IMR-90 (cell line): ENCODE results near the gene MLH1. TPM values are rescaled to one million over a fixed set of nuclear protein-coding genes. Genes with fewer than 3 reads are reported as not detected.
A peak's percentile ranks its signal among the peaks of the same experiment; 100 is the strongest.
"Not testable (repeated sequence)": the region's sequence is repeated elsewhere in the genome, so short reads cannot be mapped to it uniquely, and the experiment has no call there.

Source experiments
- ATAC-seq: fragments of 200-7000 bp; cut with Tn5 transposase; 2 replicates; pipeline ENCODE4 v1.9.1; 2020; ENCODE audit warnings: low read depth, mild to moderate bottlenecking, moderate library complexity
- BruUV-seq: library from RNA; stranded (reverse); fragments of 400-500 nt; replicated peaks from 2 replicates; lab custom pipeline; 2021; lab: Mats Ljungman, UMichigan
- CTCF ChIA-PET: fragments of 300-600 bp; formaldehyde crosslinking; extraction: SDS; loops from one replicate; lab custom pipeline; 2021; ENCODE audit warnings: antibody characterized with exemption; lab: Yijun Ruan, JAX
- POLR2A ChIA-PET: fragments of 300-600 bp; sonication (Branson Sonifier 250); formaldehyde crosslinking; loops from one replicate; lab custom pipeline; 2022; ENCODE audit warnings: antibody characterized with exemption; ENCODE audit not compliant: unreplicated experiment; lab: Charles Lee
- DNase-seq: peaks from one replicate; pipeline ENCODE4 v3.0.0; 2013
- H2AFZ ChIP-seq: replicated peaks from 2 replicates; pipeline ENCODE3; 2013; ENCODE audit warnings: low read length, mild to moderate bottlenecking; ENCODE audit not compliant: poor library complexity
- H2AK5ac ChIP-seq: 2 replicates; pipeline ENCODE4 v1.6.1; 2013; ENCODE audit warnings: low read depth, low read length, inconsistent platforms
- H2AK9ac ChIP-seq: replicated peaks from 2 replicates; pipeline ENCODE3; 2013; ENCODE audit warnings: mild to moderate bottlenecking, low read depth, low read length, moderate library complexity; ENCODE audit not compliant: poor library complexity
- H2BK120ac ChIP-seq: 2 replicates; pipeline ENCODE4 v1.6.1; 2013; ENCODE audit warnings: low read depth, low read length, inconsistent platforms
- H2BK15ac ChIP-seq: 3 replicates; pipeline ENCODE4 v1.6.1; 2013; ENCODE audit warnings: low read depth, low read length, inconsistent platforms
- H2BK20ac ChIP-seq: 2 replicates; pipeline ENCODE4 v1.6.1; 2013; ENCODE audit warnings: low read depth, mild to moderate bottlenecking, inconsistent platforms, low read length, moderate library complexity
- H2BK5ac ChIP-seq: 2 replicates; pipeline ENCODE4 v1.6.1; 2013; ENCODE audit warnings: mild to moderate bottlenecking, low read depth, low read length, inconsistent platforms; ENCODE audit not compliant: poor library complexity, severe bottlenecking
- H3K14ac ChIP-seq: replicated peaks from 2 replicates; pipeline ENCODE4 v1.6.1; 2013; ENCODE audit warnings: low read depth, low read length, inconsistent platforms
- H3K18ac ChIP-seq: 2 replicates; pipeline ENCODE4 v1.6.1; 2013; ENCODE audit warnings: low read depth, low read length, control low read depth
- H3K23ac ChIP-seq: 2 replicates; pipeline ENCODE4 v1.6.1; 2013; ENCODE audit warnings: low read depth, low read length, inconsistent platforms
- H3K27ac ChIP-seq: 2 replicates; pipeline ENCODE4 v1.5.1; 2013; ENCODE audit warnings: mild to moderate bottlenecking, control low read depth, low read length; ENCODE audit not compliant: insufficient read depth
- H3K27me3 ChIP-seq: 2 replicates; pipeline ENCODE4 v1.6.1; 2013; ENCODE audit warnings: low read length; ENCODE audit not compliant: control insufficient read depth, insufficient read depth
- H3K36me3 ChIP-seq: 2 replicates; pipeline ENCODE4 v1.6.1; 2013; ENCODE audit warnings: low read length, mixed read lengths; ENCODE audit not compliant: control insufficient read depth, insufficient read depth
- H3K4ac ChIP-seq: 2 replicates; pipeline ENCODE4 v1.6.1; 2013; ENCODE audit warnings: low read depth, low read length, inconsistent platforms
- H3K4me1 ChIP-seq: 2 replicates; pipeline ENCODE4 v1.6.1; 2013; ENCODE audit warnings: low read length, mixed read lengths; ENCODE audit not compliant: control insufficient read depth, insufficient read depth
- H3K4me2 ChIP-seq: 2 replicates; pipeline ENCODE4 v1.6.1; 2013; ENCODE audit warnings: low read depth, mild to moderate bottlenecking, control low read depth, low read length, moderate library complexity
- H3K4me3 ChIP-seq: 2 replicates; pipeline ENCODE4 v1.5.1; 2013; ENCODE audit warnings: low read depth, mild to moderate bottlenecking, control low read depth, low read length, moderate library complexity; ENCODE audit not compliant: insufficient read depth
- H3K56ac ChIP-seq: 2 replicates; pipeline ENCODE4 v1.6.1; 2013; ENCODE audit warnings: low read length, inconsistent platforms; ENCODE audit not compliant: insufficient read depth; ENCODE audit errors: extremely low read depth
- H3K79me1 ChIP-seq, 2 experiments: 2 replicates each; pipeline ENCODE4 v1.6.1; 2013; ENCODE audit warnings: low read length in 2 of 2, inconsistent platforms in 1 of 2, low read depth in 1 of 2
- H3K9ac ChIP-seq: 2 replicates; pipeline ENCODE4 v1.6.1; 2013; ENCODE audit warnings: low read depth, low read length, control low read depth
- H3K9me1 ChIP-seq: 2 replicates; pipeline ENCODE4 v1.6.1; 2013; ENCODE audit warnings: low read length, inconsistent platforms; ENCODE audit not compliant: insufficient read depth
- H3K9me3 ChIP-seq: 2 replicates; pipeline ENCODE4 v1.6.1; 2013; ENCODE audit warnings: low read length; ENCODE audit not compliant: control insufficient read depth, insufficient read depth
- H4K20me1 ChIP-seq: 2 replicates; pipeline ENCODE4 v1.6.1; 2013; ENCODE audit warnings: low read length, inconsistent platforms; ENCODE audit not compliant: insufficient read depth
- H4K5ac ChIP-seq: 2 replicates; pipeline ENCODE4 v1.6.1; 2013; ENCODE audit warnings: mild to moderate bottlenecking, low read depth, low read length, control low read depth
- H4K8ac ChIP-seq, 2 experiments: 2 replicates each; pipeline ENCODE4 v1.6.1; 2013; ENCODE audit warnings: low read depth in 2 of 2, low read length in 2 of 2, control low read depth in 1 of 2, inconsistent platforms in 1 of 2
- H4K91ac ChIP-seq: 2 replicates; pipeline ENCODE4 v1.6.1; 2013; ENCODE audit warnings: low read depth, low read length, inconsistent platforms; ENCODE audit not compliant: insufficient read depth
- MAFK ChIP-seq: IDR thresholded peaks from 2 replicates; pipeline ENCODE4 v1.6.1; 2012; ENCODE audit warnings: low read depth, low read length, improper control_type of control experiment
- MAZ ChIP-seq: IDR thresholded peaks from 2 replicates; pipeline ENCODE4 v1.6.1; 2012; ENCODE audit warnings: low read depth, mild to moderate bottlenecking, low read length, improper control_type of control experiment, moderate library complexity, borderline replicate concordance
- RCOR1 ChIP-seq: IDR thresholded peaks from 2 replicates; pipeline ENCODE4 v1.6.1; 2012; ENCODE audit warnings: mild to moderate bottlenecking, low read length, improper control_type of control experiment; ENCODE audit not compliant: insufficient replicate concordance
- SMC3 ChIP-seq: fragments of 150-350 bp; IDR thresholded peaks from 2 replicates; pipeline ENCODE4 v1.6.1; 2016; ENCODE audit warnings: low read depth, mild to moderate bottlenecking, antibody characterized with exemption, low read length, moderate library complexity
- WGBS, 2 experiments: methylation state at CpG; one replicate each; pipeline versions ENCODE4 v1.1.5 to v1.1.7; 2013; ENCODE audit warnings: missing lambda C conversion rate in 2 of 2; ENCODE audit not compliant: insufficient read length in 1 of 2; ENCODE audit errors: extremely low coverage in 2 of 2; 5-methylcytosine and 5-hydroxymethylcytosine counted together
- dilution Hi-C: fragments of 300-500 bp; cut with HindIII; formaldehyde crosslinking; loops from one replicate; pipeline ENCODE4 v1.14.3; 2018; ENCODE audit warnings: low sequenced_read_pairs; ENCODE audit not compliant: unreplicated experiment
- in situ Hi-C: fragments of 300-500 bp; cut with MboI; formaldehyde crosslinking; loops from 3 replicates; pipeline ENCODE4 v1.14.3; 2019; ENCODE audit warnings: low sequenced_read_pairs, inconsistent platforms, mixed read lengths
- intact Hi-C: fragments of 100-400 bp; cut with micrococcal nuclease; formaldehyde crosslinking; loops from 2 replicates; pipeline ENCODE4 v1.10.0; 2022
- polyA plus RNA-seq, 3 experiments: library from polyadenylated mRNA; depleted of rRNA; stranded (reverse); fragments of >200 nt; gene quantifications; 2 replicates each; pipeline ENCODE4 v1.2.3, GENCODE V29; 2012; ENCODE audit warnings: low replicate concordance in 1 of 3
- total RNA-seq: library from RNA; depleted of rRNA; stranded (reverse); fragments of >200 nt; gene quantifications from 2 replicates; pipeline ENCODE4 v1.2.3, GENCODE V29; 2012
- TF ChIP-seq, protein P1 (sequence below): fragments of 150-350 bp; IDR thresholded peaks from 2 replicates; pipeline ENCODE4 v1.6.1; 2016; ENCODE audit warnings: low read depth, mild to moderate bottlenecking, low read length, moderate library complexity, borderline replicate concordance

The MLH1 gene
- total and polyA plus RNA-seq, 2 of the 4 experiments (the other 2 are of a cell fraction), result 30.2 to 54.1 TPM

DNA sequence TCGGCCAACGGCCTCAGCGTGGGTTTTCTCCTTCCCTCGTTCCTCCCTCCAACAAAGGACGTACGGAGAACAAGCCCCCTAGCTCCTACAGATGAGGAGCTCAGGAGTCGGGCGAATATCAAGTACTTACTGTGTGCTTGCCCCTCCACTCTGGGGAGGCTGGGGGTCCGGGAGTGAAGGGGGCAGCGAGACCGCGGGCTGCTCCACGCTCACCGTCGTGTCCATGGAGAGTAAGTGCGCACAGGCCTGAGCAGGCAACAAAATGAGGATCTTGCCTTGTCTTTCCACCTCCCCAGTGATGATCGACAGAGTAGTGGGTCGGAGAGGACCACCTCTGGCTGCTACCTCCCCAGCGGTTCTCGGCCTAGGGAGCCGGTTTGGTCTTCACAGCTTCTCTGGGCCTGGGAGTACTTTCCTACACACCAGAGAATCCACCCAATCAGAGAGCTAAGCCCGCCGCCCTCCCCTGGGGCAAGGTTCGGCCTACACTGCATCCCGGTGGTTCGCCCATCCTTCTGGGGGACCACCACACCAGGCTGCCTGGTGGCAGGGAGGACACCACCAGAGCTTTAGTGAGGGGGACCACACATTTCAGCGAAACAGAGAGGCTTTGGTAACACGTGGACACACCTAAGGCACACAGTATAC is 47.9 kb upstream of the MLH1 start:
- no peak overlapping the region for H3K4me3 ChIP-seq
- no peaks in the 10 kb centered on the region for H4K20me1 ChIP-seq
- peaks cover 6% of the 10 kb centered on the region; the same call in 1 of the 2 replicates for H3K9me1 ChIP-seq
- in situ Hi-C loops, result no loop called here
- H4K8ac ChIP-seq, result peak overlapping the region; percentile 49 to 56; a peak in 2 of 4 replicates
- H3K56ac ChIP-seq, result no peak overlapping the region
- peak overlapping the region; percentile 44; the same call in 1 of the 2 replicates for H4K5ac ChIP-seq
- peak overlapping the region; percentile 40; the same call in 1 of the 2 replicates for H3K4ac ChIP-seq
- POLR2A ChIA-PET, result no interaction called here
- WGBS, 2 experiments, result 94% methylated on average over 5 of the region's 28 CpGs; no CpG with 5 or more reads in 1 of the 2 experiments
- H2AK9ac ChIP-seq, result peak overlapping the region; percentile 86
- no peak for ATAC-seq
- no peak overlapping the region for H3K9ac ChIP-seq
- no TSS peak for BruUV-seq
- H4K91ac ChIP-seq, result no peak overlapping the region
- peaks cover 3% of the 10 kb centered on the region; the same call in 1 of the 2 replicates for H3K9me3 ChIP-seq
- no peak for DNase-seq
- H3K27me3 ChIP-seq, result no peaks in the 10 kb centered on the region
- H3K14ac ChIP-seq, result no peak overlapping the region
- H2BK20ac ChIP-seq, result no peak overlapping the region
- H2BK15ac ChIP-seq, result no peak overlapping the region
- H3K4me2 ChIP-seq, result no peak overlapping the region; the same call in 1 of the 2 replicates
- peak overlapping the region; percentile 97 for H2AFZ ChIP-seq
- peak overlapping the region; percentile 47; the same call in 1 of the 2 replicates for H2BK120ac ChIP-seq
- no peak overlapping the region for H3K23ac ChIP-seq
- no peak overlapping the region for H3K18ac ChIP-seq
- no peaks in the 10 kb centered on the region for H3K36me3 ChIP-seq
- no peak for TF ChIP-seq SMC3
- no peak for TF ChIP-seq RCOR1
- TF ChIP-seq, protein P1, sequence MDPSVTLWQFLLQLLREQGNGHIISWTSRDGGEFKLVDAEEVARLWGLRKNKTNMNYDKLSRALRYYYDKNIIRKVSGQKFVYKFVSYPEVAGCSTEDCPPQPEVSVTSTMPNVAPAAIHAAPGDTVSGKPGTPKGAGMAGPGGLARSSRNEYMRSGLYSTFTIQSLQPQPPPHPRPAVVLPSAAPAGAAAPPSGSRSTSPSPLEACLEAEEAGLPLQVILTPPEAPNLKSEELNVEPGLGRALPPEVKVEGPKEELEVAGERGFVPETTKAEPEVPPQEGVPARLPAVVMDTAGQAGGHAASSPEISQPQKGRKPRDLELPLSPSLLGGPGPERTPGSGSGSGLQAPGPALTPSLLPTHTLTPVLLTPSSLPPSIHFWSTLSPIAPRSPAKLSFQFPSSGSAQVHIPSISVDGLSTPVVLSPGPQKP, result no peak
- no peak for TF ChIP-seq MAZ
- TF ChIP-seq MAFK, result no peak
- peaks cover 7 to 28% of the 10 kb centered on the region in 2 experiments; a peak in 2 of 4 replicates for H3K79me1 ChIP-seq
- no peak overlapping the region for H3K27ac ChIP-seq
- CTCF ChIA-PET, result interaction anchor here (1.2 to 3.4 kb wide), 2 partner anchors 13 kb away, joined by 4 to 15 read pairs; no protein-coding TSS in a partner anchor
- H2AK5ac ChIP-seq, result no peak overlapping the region
- dilution Hi-C loops, result no loop called here
- intact Hi-C loops, result no loop called here
- no peak overlapping the region for H2BK5ac ChIP-seq
- H3K4me1 ChIP-seq, result peaks cover 8% of the 10 kb centered on the region

GRCh38 chr3:36947814-36948213 is 45.5 kb upstream of the MLH1 start:
- H3K27ac ChIP-seq, H2AFZ ChIP-seq, H3K27me3 ChIP-seq, H3K9me1 ChIP-seq, H2BK120ac ChIP-seq, H3K4me1 ChIP-seq, BruUV-seq, H4K20me1 ChIP-seq, H3K9me3 ChIP-seq, H4K91ac ChIP-seq, ATAC-seq, POLR2A ChIA-PET, DNase-seq, H3K4me2 ChIP-seq, H3K14ac ChIP-seq, H3K4me3 ChIP-seq, H2BK15ac ChIP-seq, H3K23ac ChIP-seq, H3K36me3 ChIP-seq, H3K56ac ChIP-seq, H4K5ac ChIP-seq, H2BK5ac ChIP-seq, H3K9ac ChIP-seq, H3K4ac ChIP-seq, H2AK9ac ChIP-seq, H2AK5ac ChIP-seq, H2BK20ac ChIP-seq, H3K79me1 ChIP-seq, in situ Hi-C loops, CTCF ChIA-PET, H4K8ac ChIP-seq, dilution Hi-C loops, intact Hi-C loops, H3K18ac ChIP-seq: not testable (repeated sequence)
- no CpG with 5 or more reads among the region's 5 CpGs for WGBS, 2 experiments
